Ishikawa (cell line): ENCODE data around the gene SLC6A15.

Experiments used
- CEBPB ChIP-seq: IDR thresholded peaks from 2 replicates; pipeline ENCODE4 v1.6.1; 2012
- CREB1 ChIP-seq: IDR thresholded peaks from 2 replicates; pipeline ENCODE4 v1.6.1; 2012; ENCODE audit warnings: low read depth
- EP300 ChIP-seq: IDR thresholded peaks from 2 replicates; pipeline ENCODE4 v1.6.1; 2012; ENCODE audit warnings: borderline replicate concordance
- FOXM1 ChIP-seq: IDR thresholded peaks from 2 replicates; pipeline ENCODE4 v1.6.1; 2012; ENCODE audit warnings: low read depth, borderline replicate concordance
- TAF1 ChIP-seq: IDR thresholded peaks from 2 replicates; pipeline ENCODE4 v1.6.1; 2012; ENCODE audit warnings: low read depth, mild to moderate bottlenecking
- TCF12 ChIP-seq: IDR thresholded peaks from 2 replicates; pipeline ENCODE4 v1.6.1; 2012; ENCODE audit warnings: low read depth
- TEAD4 ChIP-seq: IDR thresholded peaks from 2 replicates; pipeline ENCODE4 v1.6.1; 2012

GRCh38 chr12:84874825-84875139 is 37.8 kb downstream of the SLC6A15 start:
- TF ChIP-seq FOXM1 (no peak), TEAD4 (no peak), TAF1 (no peak), TCF12 (no peak), CREB1 (no peak), EP300 (no peak), CEBPB (no peak)
